ENCODE data around the gene ATXN10.

The ATXN10 gene

DNA sequence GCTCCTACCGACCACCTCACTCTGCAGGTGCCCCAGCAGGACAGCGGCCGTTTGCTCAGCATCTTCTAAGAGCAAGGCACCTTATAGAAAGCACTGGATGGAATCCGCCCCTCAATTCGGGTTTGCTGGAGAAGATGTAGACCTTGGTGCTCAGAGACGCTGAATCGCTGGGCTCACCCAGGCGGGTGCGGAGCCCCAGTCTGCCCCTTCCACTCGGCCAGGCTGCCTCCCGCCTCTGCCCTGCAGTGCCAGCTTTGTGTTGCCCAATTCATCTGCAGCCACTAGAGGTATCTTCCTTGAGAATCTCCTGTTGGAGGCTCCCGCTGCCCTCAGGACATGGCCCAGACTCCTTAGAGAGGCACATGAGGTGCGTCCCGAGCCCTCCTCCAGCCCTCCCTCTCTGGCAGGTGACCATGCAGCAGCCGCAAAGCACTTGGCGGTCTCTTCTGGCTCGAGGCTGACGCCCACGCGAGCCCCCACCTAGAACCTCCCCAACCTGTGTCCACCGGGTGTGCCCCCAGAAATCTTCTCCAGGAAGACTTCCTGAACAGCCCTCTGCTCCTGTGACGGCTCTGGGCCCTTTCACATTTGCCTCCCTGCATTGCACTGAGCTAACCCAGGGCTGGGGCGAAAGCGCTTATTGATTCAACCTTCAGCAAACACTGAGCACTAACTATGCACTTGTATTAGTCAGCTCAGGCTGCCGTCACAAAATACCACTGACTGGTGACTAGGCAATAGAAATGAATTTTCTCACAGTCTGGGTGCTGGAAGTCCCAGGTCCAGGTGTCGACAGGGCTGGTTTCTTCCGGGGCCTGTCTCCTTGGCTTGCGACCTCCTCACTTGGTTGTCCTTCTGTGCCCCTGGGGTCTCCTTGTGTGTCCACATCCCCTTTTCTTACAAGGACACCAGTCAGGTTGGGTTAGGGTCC is 187.9 kb downstream of the ATXN10 start:
- no peak overlapping the region for H2BK5ac ChIP-seq (ENCODE audit: low read depth, low read length, poor library complexity, severe bottlenecking)
- 98% methylated on average over 28 of the region's 28 CpGs for WGBS
- H3K4me3 ChIP-seq (ENCODE audit: insufficient read depth in 1 of 2, low read depth in 1 of 2, low read length in 2 of 2): no peak overlapping the region
- no peak overlapping the region for H2AFZ ChIP-seq (ENCODE audit: low read depth, low read length)
- H4K91ac ChIP-seq (ENCODE audit: low read length): no peak overlapping the region
- no peak for DNase-seq
- H4K8ac ChIP-seq (ENCODE audit: low read length): no peak overlapping the region
- no peak overlapping the region for H3K18ac ChIP-seq (ENCODE audit: low read depth in 1 of 2, low read length in 2 of 2)
- H3K4ac ChIP-seq (ENCODE audit: low read depth in 1 of 2, low read length in 2 of 2): no peak overlapping the region
- H3K23ac ChIP-seq (ENCODE audit: low read length in 2 of 2): no peak overlapping the region
- peaks cover 8% of the 10 kb centered on the region for H3K4me1 ChIP-seq (ENCODE audit: control insufficient read depth, insufficient read depth, low read depth, low read length)
- H2BK15ac ChIP-seq (ENCODE audit: low read depth, poor library complexity, severe bottlenecking): no peak overlapping the region
- H3K9me3 ChIP-seq (ENCODE audit: control insufficient read depth, low read length): no peaks in the 10 kb centered on the region
- no peak overlapping the region for H2AK5ac ChIP-seq (ENCODE audit: low read length, severe bottlenecking)
- H3K27me3 ChIP-seq (ENCODE audit: control insufficient read depth in 1 of 2, insufficient read depth in 1 of 2, low read length in 2 of 2): peaks cover 0 to 15% of the 10 kb centered on the region in 2 experiments
- H3K14ac ChIP-seq (ENCODE audit: low read length in 2 of 2): no peak overlapping the region
- H3K9ac ChIP-seq (ENCODE audit: low read length): no peak overlapping the region
- H2BK120ac ChIP-seq (ENCODE audit: low read depth, low read length): no peak overlapping the region
- no peaks in the 10 kb centered on the region for H3K79me1 ChIP-seq (replicated peaks; ENCODE audit: low read length, poor library complexity, severe bottlenecking)
- no peak overlapping the region for H3K4me2 ChIP-seq (ENCODE audit: low read length, poor library complexity, severe bottlenecking)
- H2BK12ac ChIP-seq (ENCODE audit: low read length in 2 of 2): no peak overlapping the region
- peaks cover 27 to 36% of the 10 kb centered on the region in 2 experiments for H3K36me3 ChIP-seq (ENCODE audit: control insufficient read depth in 1 of 2, insufficient read depth in 2 of 2, low read depth in 1 of 2, low read length in 2 of 2)
- no peak overlapping the region for H3K27ac ChIP-seq (ENCODE audit: low read length, poor library complexity, severe bottlenecking)

DNA sequence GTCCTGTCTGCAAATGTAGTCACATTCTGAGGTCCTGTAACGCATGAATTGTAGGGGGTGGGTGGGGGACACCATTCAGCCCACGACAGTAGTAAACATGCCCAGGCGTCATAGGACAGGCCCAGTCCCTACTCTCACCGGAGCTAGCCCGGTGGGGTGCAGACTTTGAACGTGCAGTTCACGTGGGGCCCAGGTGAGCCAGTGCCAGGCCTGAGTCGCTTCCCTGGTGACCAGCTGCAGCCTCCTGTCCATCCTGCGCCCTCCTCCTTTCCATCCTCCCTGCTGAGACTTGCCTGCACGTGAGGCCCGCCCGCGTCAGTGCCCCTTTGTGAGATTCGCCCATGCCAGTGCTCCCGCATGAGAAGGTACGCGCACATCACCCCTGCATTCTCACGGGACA is 188.6 kb downstream of the ATXN10 start:
- H3K18ac ChIP-seq (ENCODE audit: low read depth in 1 of 2, low read length in 2 of 2): no peak overlapping the region
- H3K4me1 ChIP-seq (ENCODE audit: control insufficient read depth, insufficient read depth, low read depth, low read length): peaks cover 12% of the 10 kb centered on the region
- DNase-seq: no peak
- peaks cover 0 to 22% of the 10 kb centered on the region in 2 experiments for H3K27me3 ChIP-seq (ENCODE audit: control insufficient read depth in 1 of 2, insufficient read depth in 1 of 2, low read length in 2 of 2)
- H3K23ac ChIP-seq (ENCODE audit: low read length in 2 of 2): no peak overlapping the region
- H3K4me2 ChIP-seq (ENCODE audit: low read length, poor library complexity, severe bottlenecking): no peak overlapping the region
- no peak overlapping the region for H3K4me3 ChIP-seq (ENCODE audit: insufficient read depth in 1 of 2, low read depth in 1 of 2, low read length in 2 of 2)
- no peak overlapping the region for H4K8ac ChIP-seq (ENCODE audit: low read length)
- H2BK120ac ChIP-seq (ENCODE audit: low read depth, low read length): no peak overlapping the region
- H2BK15ac ChIP-seq (ENCODE audit: low read depth, poor library complexity, severe bottlenecking): no peak overlapping the region
- no peak overlapping the region for H2BK5ac ChIP-seq (ENCODE audit: low read depth, low read length, poor library complexity, severe bottlenecking)
- no peak overlapping the region for H3K14ac ChIP-seq (ENCODE audit: low read length in 2 of 2)
- no peaks in the 10 kb centered on the region for H3K79me1 ChIP-seq (replicated peaks; ENCODE audit: low read length, poor library complexity, severe bottlenecking)
- no peak overlapping the region for H2BK12ac ChIP-seq (ENCODE audit: low read length in 2 of 2)
- no peaks in the 10 kb centered on the region for H3K9me3 ChIP-seq (ENCODE audit: control insufficient read depth, low read length)
- H2AK5ac ChIP-seq (ENCODE audit: low read length, severe bottlenecking): no peak overlapping the region
- WGBS: 92% methylated on average over 18 of the region's 18 CpGs
- H2AFZ ChIP-seq (ENCODE audit: low read depth, low read length): no peak overlapping the region
- no peak overlapping the region for H3K9ac ChIP-seq (ENCODE audit: low read length)
- H4K91ac ChIP-seq (ENCODE audit: low read length): no peak overlapping the region
- H3K36me3 ChIP-seq (ENCODE audit: control insufficient read depth in 1 of 2, insufficient read depth in 2 of 2, low read depth in 1 of 2, low read length in 2 of 2): peaks cover 21 to 33% of the 10 kb centered on the region in 2 experiments
- H3K27ac ChIP-seq (ENCODE audit: low read length, poor library complexity, severe bottlenecking): no peak overlapping the region
- H3K4ac ChIP-seq (ENCODE audit: low read depth in 1 of 2, low read length in 2 of 2): no peak overlapping the region

DNA sequence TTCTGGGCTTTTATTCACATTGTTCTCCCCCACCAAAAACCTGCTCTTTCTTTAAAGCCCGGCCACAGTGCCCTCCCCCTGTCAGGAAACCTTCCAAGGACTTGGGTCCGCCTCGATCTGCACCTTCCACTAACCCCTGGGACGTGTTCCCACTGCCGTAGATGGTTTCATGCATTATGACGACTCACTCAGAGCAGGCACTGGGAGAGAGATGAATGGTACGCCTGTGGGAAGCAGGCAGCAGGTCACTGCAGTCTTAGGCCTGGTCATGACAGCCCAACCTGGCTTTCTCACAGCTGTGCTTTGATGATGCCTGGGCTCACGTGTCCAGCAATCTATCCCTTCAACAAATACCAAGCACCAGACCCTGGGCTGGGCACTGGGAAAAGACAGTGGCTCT is 189.6 kb downstream of the ATXN10 start:
- Histone ChIP-seq H3K36me3 (ENCODE audit: control insufficient read depth in 1 of 2, insufficient read depth in 2 of 2, low read depth in 1 of 2, low read length in 2 of 2) (peaks cover 11 to 32% of the 10 kb centered on the region in 2 experiments), H2AFZ (ENCODE audit: low read depth, low read length) (no peak overlapping the region), H2BK120ac (ENCODE audit: low read depth, low read length) (no peak overlapping the region), H3K4me3 (ENCODE audit: insufficient read depth in 1 of 2, low read depth in 1 of 2, low read length in 2 of 2) (no peak overlapping the region), H3K4me2 (ENCODE audit: low read length, poor library complexity, severe bottlenecking) (no peak overlapping the region), H2AK5ac (ENCODE audit: low read length, severe bottlenecking) (no peak overlapping the region), H3K23ac (ENCODE audit: low read length in 2 of 2) (no peak overlapping the region), H3K79me1 (replicated peaks; ENCODE audit: low read length, poor library complexity, severe bottlenecking) (no peaks in the 10 kb centered on the region), H3K9me3 (ENCODE audit: control insufficient read depth, low read length) (no peaks in the 10 kb centered on the region), H3K4me1 (ENCODE audit: control insufficient read depth, insufficient read depth, low read depth, low read length) (peaks cover 18% of the 10 kb centered on the region), H2BK12ac (ENCODE audit: low read length in 2 of 2) (no peak overlapping the region), H3K4ac (ENCODE audit: low read depth in 1 of 2, low read length in 2 of 2) (no peak overlapping the region), H3K27me3 (ENCODE audit: control insufficient read depth in 1 of 2, insufficient read depth in 1 of 2, low read length in 2 of 2) (peaks cover 0 to 33% of the 10 kb centered on the region in 2 experiments), H3K27ac (ENCODE audit: low read length, poor library complexity, severe bottlenecking) (no peak overlapping the region), H4K8ac (ENCODE audit: low read length) (no peak overlapping the region), H4K91ac (ENCODE audit: low read length) (no peak overlapping the region), H3K18ac (ENCODE audit: low read depth in 1 of 2, low read length in 2 of 2) (no peak overlapping the region), H2BK5ac (ENCODE audit: low read depth, low read length, poor library complexity, severe bottlenecking) (no peak overlapping the region), H3K14ac (ENCODE audit: low read length in 2 of 2) (no peak overlapping the region), H3K9ac (ENCODE audit: low read length) (no peak overlapping the region), H2BK15ac (ENCODE audit: low read depth, poor library complexity, severe bottlenecking) (no peak overlapping the region)
- 86% methylated on average over 8 of the region's 8 CpGs for WGBS
- DNase-seq: no peak

DNA sequence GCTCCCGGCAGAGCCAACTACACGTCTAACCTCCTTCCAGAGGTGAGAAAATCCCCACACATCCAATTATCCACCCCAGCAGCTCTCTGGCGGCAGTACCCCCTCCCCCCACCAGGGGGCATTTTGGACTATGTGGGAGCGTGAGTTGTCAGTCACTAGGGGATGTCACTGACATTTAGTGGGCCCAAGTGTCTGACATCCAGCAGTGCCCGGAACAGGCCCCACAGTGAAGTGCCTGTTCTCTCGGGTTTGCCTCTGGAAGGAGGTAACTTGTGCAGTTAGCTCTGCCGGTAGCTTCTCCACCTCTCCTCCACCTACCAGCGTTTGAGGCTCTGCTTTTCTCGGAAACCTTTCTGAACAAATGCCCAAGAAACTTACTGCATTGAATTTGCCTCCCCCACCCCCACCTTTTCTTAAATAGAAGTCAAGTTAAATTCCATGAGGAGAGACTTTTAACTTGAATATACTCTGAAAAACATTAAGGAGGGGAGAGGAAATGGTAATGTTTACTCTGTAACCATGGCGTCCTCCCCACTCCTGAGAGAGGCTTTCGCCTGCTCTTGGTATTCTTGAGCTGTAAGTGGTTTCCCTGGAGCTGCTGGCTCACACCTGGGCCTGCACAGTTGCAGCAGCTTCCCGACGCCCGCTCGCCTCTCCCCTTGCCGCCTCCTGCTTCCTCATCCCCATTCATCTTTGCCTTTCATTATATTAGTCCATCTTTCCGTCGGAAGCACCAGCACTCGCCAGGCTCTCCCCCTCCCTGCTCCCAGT is 192.5 kb downstream of the ATXN10 start:
- H2BK15ac ChIP-seq (ENCODE audit: low read depth, poor library complexity, severe bottlenecking): peak overlapping the region; percentile 70
- H3K36me3 ChIP-seq (ENCODE audit: control insufficient read depth in 1 of 2, insufficient read depth in 2 of 2, low read depth in 1 of 2, low read length in 2 of 2): peaks cover 0 to 25% of the 10 kb centered on the region in 2 experiments
- peak; percentile 77 for DNase-seq
- H3K14ac ChIP-seq (ENCODE audit: low read length in 2 of 2): no peak overlapping the region
- H3K4me1 ChIP-seq (ENCODE audit: control insufficient read depth, insufficient read depth, low read depth, low read length): peaks cover 38% of the 10 kb centered on the region
- peak overlapping the region; percentile 19 for H3K9ac ChIP-seq (ENCODE audit: low read length)
- no peak overlapping the region for H4K91ac ChIP-seq (ENCODE audit: low read length)
- H3K4me3 ChIP-seq (ENCODE audit: insufficient read depth in 1 of 2, low read depth in 1 of 2, low read length in 2 of 2): no peak overlapping the region
- H3K27me3 ChIP-seq (ENCODE audit: control insufficient read depth in 1 of 2, insufficient read depth in 1 of 2, low read length in 2 of 2): peaks cover 19 to 57% of the 10 kb centered on the region in 2 experiments
- H3K27ac ChIP-seq (ENCODE audit: low read length, poor library complexity, severe bottlenecking): peak overlapping the region; percentile 6
- WGBS: 39% methylated on average over 16 of the region's 19 CpGs
- H3K4ac ChIP-seq (ENCODE audit: low read depth in 1 of 2, low read length in 2 of 2): no peak overlapping the region
- H3K79me1 ChIP-seq (replicated peaks; ENCODE audit: low read length, poor library complexity, severe bottlenecking): no peaks in the 10 kb centered on the region
- H3K23ac ChIP-seq (ENCODE audit: low read length in 2 of 2): peak overlapping the region in 1 of 2 experiments; percentile 43
- H3K9me3 ChIP-seq (ENCODE audit: control insufficient read depth, low read length): no peaks in the 10 kb centered on the region
- no peak overlapping the region for H2BK5ac ChIP-seq (ENCODE audit: low read depth, low read length, poor library complexity, severe bottlenecking)
- H2AFZ ChIP-seq (ENCODE audit: low read depth, low read length): no peak overlapping the region
- H4K8ac ChIP-seq (ENCODE audit: low read length): peak overlapping the region; percentile 31
- no peak overlapping the region for H2BK120ac ChIP-seq (ENCODE audit: low read depth, low read length)
- no peak overlapping the region for H3K18ac ChIP-seq (ENCODE audit: low read depth in 1 of 2, low read length in 2 of 2)
- no peak overlapping the region for H2AK5ac ChIP-seq (ENCODE audit: low read length, severe bottlenecking)
- H3K4me2 ChIP-seq (ENCODE audit: low read length, poor library complexity, severe bottlenecking): no peak overlapping the region
- H2BK12ac ChIP-seq (ENCODE audit: low read length in 2 of 2): no peak overlapping the region
